Psoas muscle (tissue), 8 donors: ENCODE results near the gene PHF14. TPM values are rescaled to one million over a fixed set of nuclear protein-coding genes. Genes with fewer than 3 reads are reported as not detected.

Experiments used
- ATAC-seq, 4 donors: fragments of 200-7000 bp; cut with Tn5 transposase; one replicate each; pipeline ENCODE4 v1.9.1; 2020; ENCODE audit warnings: moderate library complexity in 3 of 4, mild to moderate bottlenecking in 2 of 4
- DNase-seq, 2 donors: peaks; one replicate each; pipeline ENCODE4 v3.0.0-alpha.2; 2020
- H3K27ac ChIP-seq: fragments of 200-600 bp; one replicate; pipeline ENCODE4 v1.8.0; 2022
- H3K27me3 ChIP-seq, 3 donors: fragments of 200-600 bp in 1 of 3; one replicate each; pipeline versions ENCODE4 v1.6.1 to v1.8.0; 2013 to 2022; ENCODE audit warnings: low read length in 2 of 3, mild to moderate bottlenecking in 2 of 3, moderate library complexity in 1 of 3; ENCODE audit not compliant: insufficient read depth in 3 of 3
- H3K36me3 ChIP-seq, 2 donors: fragments of 200-600 bp in 1 of 2; one replicate each; pipeline versions ENCODE4 v1.6.1 to v1.8.0; 2013 to 2022; ENCODE audit warnings: low read depth in 1 of 2, mild to moderate bottlenecking in 1 of 2, moderate library complexity in 1 of 2; ENCODE audit not compliant: insufficient read depth in 1 of 2
- H3K4me1 ChIP-seq: fragments of 200-600 bp; one replicate; pipeline ENCODE4 v1.8.0; 2022
- H3K4me3 ChIP-seq: fragments of 200-600 bp; one replicate; pipeline ENCODE4 v1.8.0; 2022; ENCODE audit warnings: mild to moderate bottlenecking
- H3K9me3 ChIP-seq: fragments of 200-600 bp; one replicate; pipeline ENCODE4 v1.8.0; 2022
- CTCF ChIP-seq: fragments of 200-600 bp; IDR thresholded peaks from one replicate; pipeline ENCODE4 v1.8.0; 2022; ENCODE audit warnings: antibody characterized with exemption
- WGBS, 3 donors: extraction: QIAGEN DNeasy Blood & Tissue Kit; methylation state at CpG; one replicate each; pipeline versions ENCODE4 v1.1.6 to v1.1.7; 2013; 5-methylcytosine and 5-hydroxymethylcytosine counted together
- intact Hi-C, 2 donors: fragments of 100-400 bp; cut with DNase I; formaldehyde crosslinking; loops; one replicate each; pipeline versions ENCODE4 v1.11.0 to v1.14.2; 2022
- polyA plus RNA-seq, 3 donors: library from polyadenylated mRNA; stranded (reverse); fragments of 200-250 nt; gene quantifications; one replicate each; pipeline ENCODE4 v1.2.3, GENCODE V29; 2013
- total RNA-seq, 4 donors: library from RNA; stranded (reverse); fragmentation: NEBNext Ultra II Directional in 2 of 4; extraction: Animal tissue kit (Norgen Biotek cat#: 25700) in 2 of 4; gene quantifications; one replicate each; pipeline versions ENCODE4 v1.2.1 to v1.2.4, GENCODE V29; 2021 to 2023
- donor health status: healthy with polysubstance abuse.
- donor health status: DM: no; HTN: no; CAD: no; lungs with moderate emphysema.
- donor health status: Bipolar disorder and iron deficiency.
- donor health status: healthy.
- donor health status: DM: yes; HTN: yes; CAD: no.
- donor health status: DM: no; HTN: no; CAD: no.
- donor health status: DM: no; HTN: no; CAD: no.
- donor health status: DM: yes; HTN: yes; CAD: no.

PHF14 gene
- total and polyA plus RNA-seq, 7 donors = 10.8 to 17.8 (median 13.8) TPM

DNA sequence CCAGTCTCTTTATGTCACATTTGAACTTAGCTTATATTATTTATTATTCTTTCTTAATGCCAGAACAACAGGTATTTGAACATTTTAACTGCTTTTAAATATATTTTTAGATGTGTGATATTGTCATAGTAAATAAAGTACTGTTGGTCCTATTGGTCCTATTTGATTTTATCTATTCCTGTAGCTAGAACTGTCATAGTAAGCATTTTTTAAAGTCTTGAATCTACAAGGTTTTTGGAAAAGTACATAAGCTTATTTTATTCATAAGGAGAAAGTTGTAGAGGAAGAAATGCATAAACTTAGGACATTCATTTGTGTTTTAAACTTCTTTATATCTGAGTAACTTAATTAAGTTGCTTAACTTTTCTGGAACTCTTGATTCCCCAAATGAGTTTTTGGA is 136.0 kb downstream of the PHF14 start:
- ATAC-seq = no peak
- intact Hi-C loops = no loop called here
- Histone ChIP-seq H3K4me1 (no peaks in the 10 kb centered on the region), H3K4me3 (no peak overlapping the region), H3K27ac (no peak overlapping the region), H3K36me3 (peaks cover 0 to 3% of the 10 kb centered on the region in 2 donors), H3K9me3 (no peaks in the 10 kb centered on the region), H3K27me3 (no peaks in the 10 kb centered on the region)
- no peak for TF ChIP-seq CTCF
- no peak for DNase-seq

DNA sequence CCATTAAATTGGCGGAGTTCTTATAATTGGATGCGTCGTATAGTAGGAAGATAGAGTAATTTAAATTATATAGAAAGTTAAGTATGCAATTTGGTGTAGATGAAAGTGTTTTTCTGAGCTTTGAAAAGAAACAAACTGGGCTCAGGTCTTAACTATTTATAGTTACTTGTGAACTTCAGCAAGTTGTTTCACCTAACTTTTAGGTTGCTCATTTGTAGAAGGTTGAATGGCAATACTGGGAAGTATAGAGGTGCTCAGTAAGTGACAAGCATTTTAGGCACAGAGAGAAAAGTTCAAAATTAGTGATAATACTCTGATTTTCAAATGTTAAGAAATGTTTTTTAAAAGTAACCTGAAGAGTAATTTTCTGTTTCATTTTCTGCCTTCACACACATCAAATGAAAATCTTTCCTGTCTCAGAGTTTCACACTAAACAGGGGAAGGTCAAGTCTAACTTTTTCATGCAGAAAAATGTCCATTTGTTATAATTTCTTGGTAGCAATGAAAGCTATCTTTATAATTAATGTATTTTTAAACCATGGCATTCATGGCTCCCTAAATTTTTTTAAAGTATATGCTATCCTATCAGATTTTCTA is 146.5 kb downstream of the PHF14 start:
- Histone ChIP-seq H3K27ac (no peak overlapping the region), H3K27me3 (no peaks in the 10 kb centered on the region), H3K4me3 (no peak overlapping the region), H3K4me1 (no peaks in the 10 kb centered on the region), H3K9me3 (no peaks in the 10 kb centered on the region), H3K36me3 (no peaks in the 10 kb centered on the region)
- no peak for DNase-seq
- intact Hi-C loops = no loop called here
- WGBS, 3 donors = 97 to 100% (median 98%) methylated on average over 3 of the region's 3 CpGs
- TF ChIP-seq CTCF = no peak
- no peak for ATAC-seq

DNA sequence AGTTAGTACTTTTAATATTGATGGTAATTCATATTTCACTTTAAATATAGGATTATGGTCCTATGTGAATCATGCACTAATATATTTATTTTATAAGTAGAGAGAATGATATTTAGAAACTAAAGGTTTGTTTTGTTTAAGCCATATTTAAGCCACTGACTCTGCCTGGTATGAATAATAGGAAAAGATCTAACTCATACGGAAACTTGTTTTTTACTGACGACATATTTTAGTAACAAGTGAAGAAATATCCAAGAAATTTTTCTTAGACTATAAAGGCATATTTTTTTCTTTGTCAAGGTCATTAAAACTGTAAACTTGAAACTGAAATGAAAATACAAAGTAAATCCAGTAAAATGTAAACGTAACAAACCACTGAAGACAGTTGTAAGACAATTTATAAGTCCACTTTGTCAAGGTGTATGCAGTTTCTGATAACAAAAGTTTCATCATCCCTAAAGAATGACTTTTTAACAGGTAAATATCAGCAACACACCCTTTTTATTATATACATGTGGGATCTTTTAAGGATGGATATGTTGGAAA is 147.1 kb downstream of the PHF14 start:
- DNase-seq (no peak), ATAC-seq (no peak)
- Histone ChIP-seq H3K36me3 (no peaks in the 10 kb centered on the region), H3K27ac (no peak overlapping the region), H3K27me3 (no peaks in the 10 kb centered on the region), H3K4me1 (no peaks in the 10 kb centered on the region), H3K4me3 (no peak overlapping the region), H3K9me3 (no peaks in the 10 kb centered on the region)
- intact Hi-C loops = no loop called here
- WGBS, 3 donors = 92 to 97% (median 92%) methylated on average over 3 of the region's 3 CpGs
- no peak for TF ChIP-seq CTCF

DNA sequence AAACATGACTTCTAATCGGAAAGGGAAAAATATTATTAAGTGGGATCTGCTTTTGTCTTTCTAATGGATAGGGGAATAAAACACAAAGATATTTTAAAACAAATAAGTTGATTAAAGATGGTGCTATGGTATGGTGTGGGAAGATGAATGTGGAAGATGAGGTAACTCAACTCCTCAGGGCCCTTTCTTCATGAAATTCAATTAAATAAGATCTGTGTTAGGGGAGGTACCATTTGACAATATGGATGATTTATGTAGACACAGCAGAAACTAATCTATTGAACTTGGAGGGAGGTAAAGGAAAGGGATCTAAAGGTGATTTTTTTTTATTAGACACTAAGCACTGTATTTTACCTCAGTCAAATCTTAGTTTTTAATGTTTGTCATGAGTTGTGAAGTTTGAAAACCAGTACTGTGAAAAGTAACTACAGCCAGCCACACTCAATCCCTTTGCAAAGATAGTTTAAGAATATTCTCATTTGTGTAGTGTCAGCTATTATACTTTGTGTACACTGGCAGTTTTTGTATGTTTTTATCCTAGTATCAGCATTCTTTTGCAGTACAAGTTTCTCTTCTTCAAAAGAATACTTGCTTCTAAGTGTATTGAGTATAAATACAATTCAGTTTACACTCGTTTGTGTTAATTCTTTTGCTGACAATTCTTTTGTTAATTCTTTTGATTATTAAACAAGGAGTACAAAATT is 151.3 kb downstream of the PHF14 start:
- Histone ChIP-seq H3K27me3 (no peaks in the 10 kb centered on the region), H3K4me3 (no peak overlapping the region), H3K4me1 (no peaks in the 10 kb centered on the region), H3K9me3 (no peaks in the 10 kb centered on the region), H3K27ac (no peak overlapping the region), H3K36me3 (no peaks in the 10 kb centered on the region)
- intact Hi-C loops = no loop called here
- TF ChIP-seq CTCF = no peak
- WGBS, 3 donors = 90 to 97% (median 92%) methylated on average over 2 of the region's 2 CpGs
- DNase-seq = no peak
- ATAC-seq = no peak
